DND-41 (cell line): ENCODE data around the gene GPC3.

ENCODE experiments used
- EZH2 ChIP-seq: IDR thresholded peaks from 3 replicates; pipeline ENCODE4 v1.6.1; 2012; ENCODE audit warnings: borderline replicate concordance, low read depth, mild to moderate bottlenecking, moderate library complexity, low read length, inconsistent platforms; ENCODE audit not compliant: severe bottlenecking
- TF ChIP-seq, protein P1 (sequence below): IDR thresholded peaks from 2 replicates; pipeline ENCODE4 v1.5.1; 2012; ENCODE audit warnings: borderline replicate concordance, low read length, moderate library complexity, mild to moderate bottlenecking; ENCODE audit not compliant: poor library complexity, severe bottlenecking; ENCODE audit errors: extremely low read depth

DNA sequence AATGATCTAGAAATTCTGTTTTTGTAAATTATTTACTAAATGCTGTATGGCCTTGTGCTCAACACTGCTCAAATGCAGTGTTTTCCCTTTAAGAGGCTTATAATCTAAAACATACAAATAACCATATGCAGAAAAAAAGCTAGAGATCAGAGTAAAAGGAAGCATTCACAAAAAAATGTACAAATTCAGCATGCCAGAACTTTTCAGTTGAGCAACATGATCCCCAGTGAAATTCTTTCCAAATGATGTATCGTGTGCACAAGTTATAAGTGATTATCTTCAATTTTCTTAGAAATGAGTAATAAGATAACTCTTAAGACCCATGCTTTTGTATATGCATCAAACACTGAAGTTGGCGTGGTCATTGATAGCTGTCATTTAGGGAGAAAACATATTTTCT is 5.0 kb downstream of the GPC3 start:
- TF ChIP-seq, protein P1, sequence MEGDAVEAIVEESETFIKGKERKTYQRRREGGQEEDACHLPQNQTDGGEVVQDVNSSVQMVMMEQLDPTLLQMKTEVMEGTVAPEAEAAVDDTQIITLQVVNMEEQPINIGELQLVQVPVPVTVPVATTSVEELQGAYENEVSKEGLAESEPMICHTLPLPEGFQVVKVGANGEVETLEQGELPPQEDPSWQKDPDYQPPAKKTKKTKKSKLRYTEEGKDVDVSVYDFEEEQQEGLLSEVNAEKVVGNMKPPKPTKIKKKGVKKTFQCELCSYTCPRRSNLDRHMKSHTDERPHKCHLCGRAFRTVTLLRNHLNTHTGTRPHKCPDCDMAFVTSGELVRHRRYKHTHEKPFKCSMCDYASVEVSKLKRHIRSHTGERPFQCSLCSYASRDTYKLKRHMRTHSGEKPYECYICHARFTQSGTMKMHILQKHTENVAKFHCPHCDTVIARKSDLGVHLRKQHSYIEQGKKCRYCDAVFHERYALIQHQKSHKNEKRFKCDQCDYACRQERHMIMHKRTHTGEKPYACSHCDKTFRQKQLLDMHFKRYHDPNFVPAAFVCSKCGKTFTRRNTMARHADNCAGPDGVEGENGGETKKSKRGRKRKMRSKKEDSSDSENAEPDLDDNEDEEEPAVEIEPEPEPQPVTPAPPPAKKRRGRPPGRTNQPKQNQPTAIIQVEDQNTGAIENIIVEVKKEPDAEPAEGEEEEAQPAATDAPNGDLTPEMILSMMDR: no peak
- no peak for TF ChIP-seq EZH2
